ENCODE results near the gene ANTXR1.

DNA sequence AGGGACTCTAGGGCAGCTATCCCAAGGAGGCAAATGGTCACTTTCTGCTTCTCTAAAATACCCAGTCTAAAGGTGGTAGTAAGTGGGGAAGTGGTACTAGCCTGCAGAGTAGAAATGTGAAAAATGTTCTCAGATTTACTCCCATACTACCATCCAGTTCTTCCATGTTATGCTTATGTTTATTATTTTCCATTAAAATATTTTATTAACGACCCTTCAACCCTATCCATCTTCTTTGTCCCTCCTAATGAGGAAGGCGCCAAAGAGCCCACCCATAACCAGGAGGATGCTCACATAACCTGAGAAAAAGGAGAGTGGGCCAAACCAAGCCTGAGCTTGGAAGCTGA is 153.5 kb downstream of the ANTXR1 start:
- TF ChIP-seq, protein P1, sequence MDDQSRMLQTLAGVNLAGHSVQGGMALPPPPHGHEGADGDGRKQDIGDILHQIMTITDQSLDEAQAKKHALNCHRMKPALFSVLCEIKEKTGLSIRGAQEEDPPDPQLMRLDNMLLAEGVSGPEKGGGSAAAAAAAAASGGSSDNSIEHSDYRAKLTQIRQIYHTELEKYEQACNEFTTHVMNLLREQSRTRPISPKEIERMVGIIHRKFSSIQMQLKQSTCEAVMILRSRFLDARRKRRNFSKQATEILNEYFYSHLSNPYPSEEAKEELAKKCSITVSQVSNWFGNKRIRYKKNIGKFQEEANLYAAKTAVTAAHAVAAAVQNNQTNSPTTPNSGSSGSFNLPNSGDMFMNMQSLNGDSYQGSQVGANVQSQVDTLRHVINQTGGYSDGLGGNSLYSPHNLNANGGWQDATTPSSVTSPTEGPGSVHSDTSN (IDR thresholded peaks at IDR 0.05) = no peak
- TF ChIP-seq FOXM1 (IDR thresholded peaks at IDR 0.05; ENCODE audit: low read depth) = no peak
- TF ChIP-seq CHD2 (IDR thresholded peaks at IDR 0.05; ENCODE audit: low read length, partially characterized antibody) = no peak
- TF ChIP-seq JUND (IDR thresholded peaks at IDR 0.05) = no peak
- TF ChIP-seq, protein P2, sequence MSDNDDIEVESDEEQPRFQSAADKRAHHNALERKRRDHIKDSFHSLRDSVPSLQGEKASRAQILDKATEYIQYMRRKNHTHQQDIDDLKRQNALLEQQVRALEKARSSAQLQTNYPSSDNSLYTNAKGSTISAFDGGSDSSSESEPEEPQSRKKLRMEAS (IDR thresholded peaks at IDR 0.05; ENCODE audit: low read depth) = no peak
- TF ChIP-seq NFIC (IDR thresholded peaks at IDR 0.05; ENCODE audit: borderline replicate concordance) = no peak

Measured in SK-N-SH (cell line).